Epithelial cell of prostate (primary cell): ENCODE results near the gene MACROD2.
A peak's percentile ranks its signal among the peaks of the same experiment; 100 is the strongest.
"Not testable (repeated sequence)": the region's sequence is repeated elsewhere in the genome, so short reads cannot be mapped to it uniquely, and the experiment has no call there.

Source experiments
- DNase-seq: peaks from one replicate; pipeline ENCODE4 v3.0.0-alpha.2; 2011; ENCODE audit warnings: low read depth, low spot score
- H3K27ac ChIP-seq: fragments of 450-650 bp; 2 replicates; pipeline ENCODE4 v1.5.1; 2017; ENCODE audit warnings: mild to moderate bottlenecking

The MACROD2 gene

DNA sequence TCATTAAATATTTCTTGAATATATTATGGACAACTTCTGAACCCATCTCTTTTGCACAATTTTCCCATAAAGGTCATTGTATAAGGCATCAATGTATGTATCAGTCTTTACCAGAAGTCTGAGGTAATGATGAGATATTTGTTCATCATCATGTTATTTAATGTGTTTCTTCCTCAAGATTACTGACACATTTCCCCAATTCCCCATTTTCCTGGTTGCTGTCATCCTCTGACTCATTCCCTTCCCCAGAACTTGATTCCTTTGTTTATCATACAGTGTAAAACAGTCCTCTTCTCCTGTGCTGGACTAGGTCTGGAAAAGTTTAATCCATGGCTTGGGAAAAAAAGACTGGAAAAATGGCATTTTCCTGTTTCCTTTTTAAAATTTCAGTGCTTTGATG lies 450.0 kb downstream of the MACROD2 start:
- DNase-seq: peak; percentile 46
- peak overlapping the region; percentile 38 for H3K27ac ChIP-seq

DNA sequence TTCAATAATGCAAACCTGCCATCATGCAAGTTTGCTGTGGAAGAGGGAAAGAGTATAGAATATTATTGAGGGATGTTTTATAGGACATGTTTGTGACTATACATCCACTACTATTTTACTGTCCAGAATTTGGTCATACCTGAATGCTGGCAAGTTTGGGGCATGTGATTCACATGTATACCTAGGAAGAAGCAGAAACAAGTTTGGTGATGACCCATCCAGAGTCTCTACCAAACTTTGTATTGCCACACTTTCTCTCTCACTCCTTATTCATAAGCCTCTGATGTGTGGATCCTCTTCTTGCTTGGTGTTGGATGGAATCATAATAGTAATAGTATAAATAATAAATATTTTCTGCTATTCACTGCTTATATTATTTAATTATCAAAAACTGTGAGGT lies 450.6 kb downstream of the MACROD2 start:
- peak overlapping the region; percentile 38 for H3K27ac ChIP-seq
- peak; percentile 57 for DNase-seq

DNA sequence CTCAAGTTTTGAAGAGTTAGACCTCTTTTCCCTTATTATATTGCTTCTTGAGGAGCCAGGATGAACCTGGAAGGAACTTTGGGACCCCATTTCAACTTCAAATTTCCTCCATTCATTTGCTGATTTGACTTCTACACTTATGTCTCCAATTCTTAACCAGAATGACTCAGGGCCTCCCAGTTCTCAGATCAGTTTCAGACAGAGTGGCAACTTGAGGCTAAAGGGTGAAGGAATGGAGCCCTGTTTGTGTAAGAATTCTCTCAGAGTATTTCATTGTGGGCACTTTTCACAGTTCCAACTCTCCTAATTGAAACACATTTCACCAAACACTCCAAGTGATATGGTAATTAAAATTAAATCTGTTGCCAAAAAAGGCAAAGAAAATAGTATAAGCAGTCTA lies 451.1 kb downstream of the MACROD2 start:
- no peak for DNase-seq
- peak overlapping the region; percentile 38 for H3K27ac ChIP-seq

DNA sequence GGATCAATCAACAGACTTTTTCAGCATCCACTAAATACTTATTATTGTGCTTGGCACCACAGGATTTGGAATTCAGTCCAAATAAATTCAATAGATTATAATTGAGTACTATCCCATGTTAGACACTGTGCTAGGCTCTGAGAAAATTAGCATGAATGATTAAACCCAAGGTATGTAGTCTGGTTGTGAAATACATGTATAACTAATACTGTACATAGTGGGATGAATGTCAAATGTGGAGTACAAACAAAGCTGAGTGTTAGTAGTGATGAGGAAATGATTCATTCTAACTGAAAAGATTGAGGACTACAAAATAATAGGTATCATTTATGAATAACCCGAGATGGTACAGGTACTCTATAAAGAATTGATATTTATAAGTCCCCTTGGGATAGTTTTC lies 454.0 kb downstream of the MACROD2 start:
- peak; percentile 59 for DNase-seq
- peak overlapping the region; percentile 44 for H3K27ac ChIP-seq

DNA sequence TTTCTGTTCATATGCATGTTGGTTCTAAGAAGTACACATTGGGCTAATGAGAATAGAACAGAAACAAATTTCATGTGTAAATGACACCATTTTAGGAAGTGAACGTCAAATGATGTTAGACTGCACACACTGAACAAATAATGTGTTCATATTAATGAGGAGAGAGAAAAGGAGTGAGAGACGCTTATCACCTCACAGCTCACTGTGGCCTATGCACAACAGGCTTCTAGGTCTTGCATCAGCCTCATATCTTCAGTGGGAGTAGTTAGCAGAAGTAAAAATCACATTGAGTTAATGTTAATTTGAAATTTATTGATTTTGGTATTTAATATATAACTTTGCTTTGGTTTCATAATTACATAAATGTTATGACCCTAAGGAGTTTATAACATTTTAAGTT lies 454.9 kb downstream of the MACROD2 start:
- H3K27ac ChIP-seq: peak overlapping the region; percentile 44
- no peak for DNase-seq

DNA sequence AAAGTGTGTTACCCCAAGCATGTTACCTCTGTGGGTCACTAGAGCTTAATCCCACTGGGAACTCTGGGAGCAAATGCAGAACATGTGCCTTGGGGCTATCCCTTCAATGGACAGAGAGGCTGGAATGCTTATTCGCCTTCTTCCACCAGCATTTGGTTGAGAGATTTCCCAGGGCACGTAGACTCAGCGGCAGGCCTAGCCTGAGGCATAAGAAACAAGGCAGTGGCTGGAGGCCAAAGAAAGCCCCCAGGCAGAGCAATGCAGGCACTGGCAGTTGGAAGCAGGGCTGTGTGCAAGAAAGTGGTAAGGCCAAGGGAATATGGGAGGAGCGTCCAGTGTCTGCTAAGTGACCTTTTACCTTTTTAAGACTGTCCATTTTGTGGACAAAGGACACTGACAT lies 456.1 kb downstream of the MACROD2 start:
- DNase-seq: no peak
- no peak overlapping the region for H3K27ac ChIP-seq

DNA sequence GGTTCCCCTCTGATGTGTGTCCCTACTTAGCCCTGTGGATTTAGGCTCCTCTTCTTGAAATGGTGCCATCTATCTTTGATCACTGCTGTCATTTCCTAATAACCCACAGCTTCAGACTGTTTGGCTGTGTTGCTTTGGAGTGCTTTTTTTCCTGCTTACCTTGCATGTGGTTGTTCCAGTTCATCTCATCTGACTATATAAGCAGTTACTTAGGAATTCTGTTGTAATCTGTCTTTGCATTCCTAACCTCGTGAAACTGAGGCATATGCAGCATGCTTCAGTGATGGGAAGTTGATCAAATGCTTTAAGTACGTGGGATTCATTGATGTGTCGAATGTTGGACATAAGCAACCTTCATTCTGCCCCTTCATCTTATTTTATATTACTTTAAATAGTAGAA lies 457.9 kb downstream of the MACROD2 start:
- no peak overlapping the region for H3K27ac ChIP-seq
- no peak for DNase-seq

DNA sequence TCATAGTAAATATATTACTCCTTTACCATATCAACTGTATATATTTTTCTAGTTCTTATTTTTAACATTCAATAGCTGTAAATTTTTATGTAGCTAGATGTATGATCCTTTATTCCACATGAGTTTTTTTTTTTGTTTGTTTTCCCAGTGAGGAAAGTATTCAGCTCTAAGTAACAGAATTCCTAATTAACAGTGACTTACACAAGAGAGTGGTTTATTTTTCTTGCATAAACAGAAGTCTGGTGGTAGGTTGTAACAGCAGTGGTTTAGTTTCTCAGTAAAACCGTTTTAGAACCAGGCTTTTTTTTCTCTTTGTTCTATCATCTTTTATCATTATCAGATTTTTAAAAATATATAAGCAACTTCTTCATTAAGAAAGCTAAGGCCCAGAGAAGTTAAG lies 459.0 kb downstream of the MACROD2 start:
- DNase-seq: no peak
- H3K27ac ChIP-seq: no peak overlapping the region

DNA sequence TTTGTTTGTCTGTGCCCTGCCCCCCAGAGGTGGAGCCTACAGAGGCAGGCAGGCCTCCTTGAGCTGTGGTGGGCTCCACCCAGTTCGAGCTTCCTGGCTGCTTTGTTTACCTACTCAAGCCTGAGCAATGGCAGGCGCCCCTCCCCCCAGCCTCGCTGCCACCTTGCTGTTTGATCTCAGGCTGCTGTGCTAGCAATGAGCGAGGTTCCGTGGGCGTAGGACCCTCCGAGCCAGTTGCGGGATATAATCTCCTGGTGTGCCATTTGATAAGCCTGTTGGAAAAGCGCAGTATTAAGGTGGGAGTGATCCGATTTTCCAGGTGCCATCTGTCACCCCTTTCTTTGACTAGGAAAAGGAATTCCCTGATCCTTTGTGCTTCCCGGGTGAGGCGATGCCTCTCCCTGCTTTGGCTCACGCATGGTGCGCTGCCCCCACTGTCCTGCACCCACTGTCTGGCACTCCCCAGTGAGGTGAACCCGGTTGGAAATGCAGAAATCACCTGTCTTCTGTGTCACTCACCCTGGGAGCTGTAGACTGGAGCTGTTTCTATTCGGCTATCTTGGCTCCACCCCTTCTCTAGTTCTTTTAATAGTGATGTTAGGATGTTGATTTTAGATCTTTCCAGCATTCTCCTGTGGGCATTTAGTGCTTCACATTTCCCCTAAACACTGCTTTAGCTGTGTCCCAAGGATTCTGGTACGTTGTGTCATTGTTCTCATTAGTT lies 471.9 kb downstream of the MACROD2 start:
- H3K27ac ChIP-seq, DNase-seq: not testable (repeated sequence)

DNA sequence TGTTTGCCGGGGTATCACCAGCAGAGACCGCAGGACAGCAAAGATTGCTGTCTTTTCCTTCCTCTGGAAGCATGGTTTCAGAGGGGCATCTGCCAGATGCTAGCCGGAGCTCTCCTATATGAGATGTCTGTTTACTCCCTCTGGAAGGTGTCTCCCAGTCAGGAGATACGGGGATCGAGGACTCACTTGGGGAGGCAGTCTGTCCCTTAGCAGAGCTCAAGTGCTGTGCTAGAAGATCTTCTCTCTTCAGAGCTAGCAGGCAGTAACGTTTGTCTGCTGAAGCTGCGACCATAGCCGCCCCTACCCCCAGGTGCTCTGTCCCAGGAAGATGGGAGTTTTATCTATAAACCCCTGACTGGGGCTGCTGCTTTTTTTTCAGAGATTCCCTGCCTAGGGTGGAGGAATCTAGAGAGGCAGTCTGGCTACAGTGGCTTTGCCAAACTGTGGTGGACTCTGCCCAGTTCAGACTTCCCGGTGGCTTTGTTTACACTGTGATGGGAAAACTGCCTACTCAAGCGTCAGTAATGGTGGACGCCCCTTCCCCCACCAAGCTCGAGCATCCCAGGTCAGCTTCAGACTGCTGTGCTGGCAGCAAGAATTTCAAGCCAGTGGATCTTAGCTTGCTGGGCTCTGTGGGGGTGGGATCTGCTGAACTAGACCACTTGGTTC lies 475.0 kb downstream of the MACROD2 start:
- no peak for DNase-seq
- H3K27ac ChIP-seq: no peak overlapping the region

DNA sequence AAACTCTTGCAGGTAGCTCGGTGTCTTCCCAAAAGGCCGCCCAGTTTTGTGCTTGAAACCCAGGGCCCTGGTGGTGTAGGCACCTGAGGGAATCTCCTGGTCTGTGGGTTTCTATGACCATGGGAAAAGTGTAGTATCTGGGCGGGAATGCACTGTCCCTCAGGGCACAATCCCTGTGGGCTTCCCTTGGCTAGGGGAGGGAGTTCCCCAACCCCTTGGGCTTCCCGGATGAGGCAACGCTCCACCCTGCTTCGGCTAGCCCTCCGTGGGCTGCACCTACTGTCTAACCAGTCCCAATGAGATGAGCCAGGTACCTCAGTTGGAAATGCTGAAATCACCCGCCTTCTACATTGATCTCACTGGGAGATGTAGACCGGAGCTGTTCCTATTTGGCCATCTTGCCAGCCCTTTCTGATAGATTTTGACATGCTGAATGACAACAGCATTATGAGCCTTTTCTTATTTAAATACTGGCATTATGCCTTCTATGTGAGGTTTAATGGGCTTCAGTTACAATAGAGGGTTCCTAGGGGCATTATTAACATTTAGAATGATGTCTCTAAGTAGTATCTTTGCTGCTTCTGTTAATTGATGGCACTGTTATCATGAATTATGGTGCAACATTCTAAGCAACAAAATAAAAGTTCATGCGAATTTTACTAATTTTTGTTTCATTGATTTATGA lies 475.8 kb downstream of the MACROD2 start:
- DNase-seq: no peak
- no peak overlapping the region for H3K27ac ChIP-seq

DNA sequence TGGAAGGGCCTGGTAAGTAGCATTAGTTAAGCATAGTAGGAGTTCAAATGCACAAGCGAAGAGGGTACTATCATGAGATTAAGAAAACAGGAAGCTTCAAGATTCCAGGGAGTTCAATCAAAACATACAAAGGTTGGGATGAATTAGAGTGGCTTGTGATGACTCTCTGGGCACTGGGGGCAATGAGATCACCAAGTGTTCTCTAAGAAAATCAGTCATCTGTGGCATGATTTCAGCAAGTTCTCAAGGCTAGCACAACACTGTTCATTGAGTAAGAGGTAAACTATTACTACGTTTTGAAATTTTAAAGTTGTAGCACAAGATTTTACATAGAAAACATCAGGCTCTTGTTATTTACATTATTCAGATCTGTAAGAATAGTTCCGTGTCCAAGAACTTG lies 481.8 kb downstream of the MACROD2 start:
- peak; percentile 18 for DNase-seq
- H3K27ac ChIP-seq: peak overlapping the region; percentile 44

DNA sequence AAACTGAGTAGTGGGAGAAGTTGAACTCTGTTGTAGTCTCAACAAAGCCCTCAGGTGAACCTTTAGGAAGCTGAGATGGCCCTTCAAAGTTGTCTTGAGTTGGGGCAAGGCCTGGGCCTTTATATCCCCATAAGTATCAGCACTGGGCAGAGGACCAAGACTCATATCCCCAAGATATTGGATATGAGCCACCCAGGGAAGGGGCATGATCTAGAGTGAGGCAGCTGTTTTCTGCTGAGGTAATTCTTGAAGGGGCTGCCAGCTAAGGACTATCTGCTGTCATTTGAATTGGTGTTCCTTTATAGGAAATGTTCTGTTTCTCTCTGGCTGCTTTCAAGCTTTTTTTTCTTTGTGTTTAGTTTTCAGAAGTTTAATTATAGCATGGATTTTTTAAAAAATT lies 482.8 kb downstream of the MACROD2 start:
- H3K27ac ChIP-seq: no peak overlapping the region
- no peak for DNase-seq

DNA sequence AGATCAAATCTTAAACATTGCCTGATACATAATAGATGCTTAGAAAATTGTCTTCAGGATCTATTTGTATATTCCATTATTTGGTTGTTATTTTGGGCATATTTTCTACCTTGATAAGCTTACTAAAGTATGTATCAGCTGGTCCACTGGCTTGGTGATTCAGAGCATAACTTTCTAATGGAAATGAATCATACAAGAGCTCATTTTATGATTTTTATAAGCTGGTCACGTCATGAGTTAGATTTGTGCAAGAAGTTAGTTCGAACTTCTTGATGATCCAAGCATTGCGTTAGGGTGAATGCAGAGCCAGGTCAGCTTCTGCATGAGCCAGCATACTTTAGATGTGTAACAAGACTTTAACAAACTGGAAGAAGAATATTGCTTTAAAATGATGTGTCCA lies 486.5 kb downstream of the MACROD2 start:
- peak overlapping the region; percentile 19 for H3K27ac ChIP-seq
- peak; percentile 50 for DNase-seq

DNA sequence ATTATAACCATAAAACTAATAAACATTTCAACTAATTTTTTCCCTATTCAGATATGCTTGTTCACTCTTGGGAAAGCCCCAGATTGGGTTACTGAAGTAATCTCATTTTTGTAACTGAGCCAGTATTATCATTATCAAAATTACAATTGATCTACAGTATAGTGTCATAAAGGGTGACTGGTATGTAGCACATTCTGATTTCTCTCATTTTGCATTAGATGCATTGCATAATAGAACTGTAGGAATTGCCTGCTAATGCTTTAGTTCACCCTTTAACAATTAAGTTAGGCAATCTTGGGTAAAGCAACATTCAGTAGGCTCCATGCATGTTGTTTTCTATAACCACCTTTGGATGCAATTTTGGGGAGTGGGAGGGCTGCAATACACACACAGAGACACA lies 492.9 kb downstream of the MACROD2 start:
- no peak overlapping the region for H3K27ac ChIP-seq
- DNase-seq: no peak

DNA sequence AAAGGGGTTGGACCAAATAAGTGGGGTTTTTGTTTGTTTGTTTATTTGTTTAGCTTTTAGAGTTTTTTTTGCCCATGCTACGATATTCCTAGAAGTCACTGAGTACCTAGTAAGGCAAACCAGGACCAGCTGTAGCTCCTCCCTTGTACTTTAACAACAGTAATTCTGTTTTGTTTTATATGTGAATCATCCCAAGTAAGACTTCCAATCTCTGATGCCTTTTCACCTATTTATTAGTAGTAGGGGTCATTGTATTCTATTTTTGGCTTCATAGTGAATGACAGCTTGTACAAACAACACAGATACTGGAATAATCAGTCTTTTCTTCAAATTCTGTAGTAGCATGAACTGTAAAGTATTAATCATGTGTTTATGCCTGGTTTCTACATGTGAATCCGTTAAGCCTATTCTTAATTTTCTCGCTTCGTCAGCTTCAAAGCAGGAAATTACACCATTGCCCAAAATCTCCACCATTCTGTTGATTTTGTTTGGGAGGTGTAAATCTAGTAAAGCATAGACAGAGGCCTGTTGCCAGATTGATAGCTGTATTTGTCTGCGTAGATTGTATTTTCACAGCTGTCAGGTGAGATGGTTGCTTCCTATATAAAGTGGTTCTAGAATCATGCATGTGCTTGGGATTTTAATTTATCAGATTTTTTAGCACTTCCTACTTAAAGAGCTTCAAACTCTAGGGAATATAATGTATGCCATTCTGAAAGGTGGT lies 493.6 kb downstream of the MACROD2 start:
- no peak overlapping the region for H3K27ac ChIP-seq
- no peak for DNase-seq

DNA sequence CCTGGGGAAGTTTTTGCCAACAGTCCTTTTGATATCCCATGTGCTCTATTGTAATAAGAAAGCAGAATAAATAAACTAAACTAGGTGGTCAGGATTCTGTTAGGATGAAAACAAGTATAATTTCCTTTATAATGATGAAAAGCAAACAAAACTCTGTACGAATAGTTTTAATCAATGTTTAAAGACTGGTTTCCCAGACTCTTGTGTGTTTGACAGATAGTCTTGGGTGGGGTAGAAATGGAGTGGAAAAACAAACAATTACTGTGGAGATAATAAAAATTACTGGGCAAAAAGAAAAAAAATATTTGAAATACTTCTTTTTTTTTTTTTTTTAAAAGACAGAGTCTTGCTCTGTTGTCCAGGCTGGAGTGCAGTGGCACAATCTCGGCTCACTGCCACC lies 494.2 kb downstream of the MACROD2 start:
- no peak overlapping the region for H3K27ac ChIP-seq

DNA sequence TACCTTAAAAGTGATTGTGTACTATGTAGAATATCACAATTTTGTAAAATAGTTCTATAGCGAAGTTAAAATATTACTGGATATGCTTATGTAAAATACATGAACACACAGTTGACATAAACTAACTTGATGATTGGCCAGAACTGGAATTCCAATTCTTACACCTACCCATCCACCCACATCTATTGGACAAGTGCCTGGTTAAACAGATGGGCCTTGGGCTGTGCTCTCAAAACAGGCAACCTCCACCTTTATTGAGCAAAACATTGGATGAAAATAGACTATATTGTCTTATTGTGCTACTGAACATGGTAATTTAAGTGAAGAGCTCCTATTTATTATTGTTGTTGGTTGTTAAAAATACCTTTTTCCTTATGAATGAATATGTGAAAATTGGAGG lies 496.1 kb downstream of the MACROD2 start:
- no peak overlapping the region for H3K27ac ChIP-seq
- DNase-seq: no peak

More for the DNA sequence above, 494.2 kb downstream of the MACROD2 start:
- DNase-seq: no peak

DNA sequence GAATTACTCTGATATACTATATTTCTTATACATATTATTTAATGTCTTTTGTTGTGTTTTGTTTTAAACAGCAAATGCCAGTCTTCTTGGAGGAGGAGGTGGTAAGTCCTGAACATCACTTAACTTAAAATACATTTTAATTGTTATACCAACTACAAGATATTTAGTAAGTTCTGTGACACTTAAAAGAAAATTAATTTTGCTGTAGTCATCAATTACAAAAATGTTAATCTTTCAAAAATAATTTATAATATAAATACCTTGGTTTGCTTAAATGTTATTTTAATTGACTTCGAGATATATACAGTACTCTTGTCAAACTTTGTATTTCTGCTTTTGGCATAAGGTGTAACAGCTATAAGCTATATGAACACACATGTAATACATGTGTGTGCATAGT lies 498.1 kb downstream of the MACROD2 start:
- DNase-seq: no peak
- H3K27ac ChIP-seq: no peak overlapping the region

DNA sequence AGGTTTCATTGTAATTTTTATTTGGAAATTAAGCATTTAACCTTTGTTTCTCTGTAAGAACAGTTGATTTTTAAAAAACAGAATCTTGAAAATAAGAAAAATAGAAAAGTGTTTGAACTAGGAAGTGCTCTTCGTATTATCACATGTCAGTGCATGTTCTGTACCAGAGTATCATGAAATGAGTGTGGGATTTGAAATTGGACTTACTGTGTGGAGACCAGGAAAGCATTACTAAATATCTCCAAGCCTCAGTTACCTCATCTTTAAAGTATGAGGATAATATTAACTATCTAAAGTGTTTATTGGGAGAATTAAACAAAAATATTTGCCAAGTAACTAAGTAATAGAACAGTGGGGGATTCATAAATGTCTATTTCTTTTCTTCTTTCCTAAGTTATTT lies 499.0 kb downstream of the MACROD2 start:
- no peak for DNase-seq
- peak overlapping the region; percentile 37 for H3K27ac ChIP-seq

DNA sequence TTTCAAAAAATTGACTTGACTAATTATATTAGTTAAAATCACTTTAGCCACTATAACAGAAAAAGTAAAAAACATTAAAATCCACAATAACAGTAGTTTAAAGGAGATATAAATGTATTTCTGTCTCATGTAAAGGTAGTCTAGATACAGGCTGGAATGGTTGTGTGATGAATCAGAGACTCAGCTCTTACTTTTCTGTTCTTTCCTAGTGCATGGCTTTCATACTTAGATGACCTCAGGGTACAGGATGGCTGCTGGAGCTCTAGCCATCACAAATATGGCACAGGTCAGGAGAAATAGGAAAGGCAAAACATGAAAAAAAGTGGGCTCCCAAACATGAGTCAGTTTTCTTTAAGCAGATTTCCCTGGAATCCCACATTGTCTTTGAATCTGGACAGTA lies 499.8 kb downstream of the MACROD2 start:
- no peak for DNase-seq
- peak overlapping the region; percentile 37 for H3K27ac ChIP-seq
